HG03135 (cell line): ENCODE measurements around the gene BCAN.

Experiments used
- ATAC-seq: cut with Tn5 transposase; IDR thresholded peaks from one replicate; pipeline ENCODE4 v1.9.1; 2021; ENCODE audit warnings: mild to moderate bottlenecking, moderate library complexity; ENCODE audit not compliant: unreplicated experiment

Gene BCAN

GRCh38 chr1:156693848-156694689, 52.2 kb downstream of the BCAN start:
- no peak for ATAC-seq

DNA sequence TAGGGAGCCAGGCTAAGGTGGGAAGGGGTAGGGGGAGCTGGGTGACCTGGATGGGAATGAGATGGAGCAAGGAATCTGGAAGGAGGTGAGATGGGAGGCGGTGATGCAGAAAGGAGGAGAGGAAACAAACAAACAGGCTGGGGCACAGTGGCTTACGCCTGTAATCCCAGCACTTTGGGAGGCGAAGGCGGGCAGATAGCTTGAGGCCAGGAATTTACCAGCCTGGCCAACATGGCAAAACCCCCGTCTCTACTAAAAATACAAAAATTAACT, 52.7 kb downstream of the BCAN start:
- ATAC-seq, result no peak

DNA sequence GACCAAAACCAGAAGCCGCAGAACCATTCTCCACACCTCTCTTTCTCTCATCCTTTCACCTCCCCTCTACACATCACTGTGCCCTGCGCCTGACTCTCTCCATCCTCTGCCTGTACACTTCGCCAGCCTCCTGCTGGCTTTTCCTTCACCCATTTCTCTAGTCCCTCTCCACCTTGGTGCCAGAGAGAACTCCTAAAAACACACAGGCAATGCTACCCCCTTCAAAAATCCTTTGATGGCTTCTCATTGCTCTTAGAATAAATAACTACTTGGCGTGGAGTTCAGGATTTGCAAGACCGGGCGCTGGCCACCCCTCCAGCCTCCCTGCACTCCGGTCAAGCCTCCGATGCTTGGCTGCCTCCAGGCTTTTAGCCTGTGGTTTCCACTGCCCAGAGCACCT, 54.8 kb downstream of the BCAN start:
- no peak for ATAC-seq

GRCh38 chr1:156697481-156697880, 55.6 kb downstream of the BCAN start:
- no peak for ATAC-seq

DNA sequence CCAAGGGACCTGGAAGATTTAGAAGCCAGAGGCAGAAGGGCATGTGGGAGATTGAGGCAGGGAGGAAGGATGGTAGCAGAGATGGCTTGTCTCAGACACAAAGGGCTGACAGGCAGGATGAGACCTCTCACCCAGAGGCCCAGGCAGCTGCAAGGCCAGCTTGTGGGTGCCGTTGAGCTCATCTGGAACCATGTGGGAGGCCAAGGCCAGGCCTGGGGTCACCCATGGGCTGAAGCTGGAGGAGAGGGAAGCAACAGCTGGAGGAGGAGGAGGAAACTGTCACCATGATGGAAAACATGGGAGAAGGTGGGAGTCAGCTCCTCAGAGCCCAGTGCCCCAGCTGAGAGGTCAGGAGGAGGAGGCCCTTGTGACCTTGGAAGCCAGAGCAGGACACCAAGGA, 57.1 kb downstream of the BCAN start:
- no peak for ATAC-seq

GRCh38 chr1:156700736-156701531, 59.0 kb downstream of the BCAN start:
- no peak for ATAC-seq

DNA sequence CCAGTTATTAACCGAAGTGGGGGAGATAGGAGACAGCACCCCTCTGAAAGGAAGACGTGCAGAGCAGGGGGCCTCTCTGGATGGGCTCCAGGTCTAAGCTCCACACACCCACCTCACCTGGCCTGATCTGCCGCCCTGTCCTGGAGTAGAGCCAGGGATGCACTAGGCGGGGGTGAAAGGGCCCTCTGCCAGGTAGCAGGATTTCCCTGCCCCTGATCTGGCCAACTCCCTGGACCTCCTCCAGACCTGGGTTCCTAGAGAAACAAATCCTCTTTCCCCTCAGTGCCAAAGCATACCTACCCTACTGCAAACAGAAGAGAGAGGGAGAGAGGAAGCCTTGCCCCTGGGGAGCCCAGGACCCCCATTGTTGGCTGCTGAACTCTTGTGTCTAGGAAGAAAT, 61.4 kb downstream of the BCAN start:
- no peak for ATAC-seq

DNA sequence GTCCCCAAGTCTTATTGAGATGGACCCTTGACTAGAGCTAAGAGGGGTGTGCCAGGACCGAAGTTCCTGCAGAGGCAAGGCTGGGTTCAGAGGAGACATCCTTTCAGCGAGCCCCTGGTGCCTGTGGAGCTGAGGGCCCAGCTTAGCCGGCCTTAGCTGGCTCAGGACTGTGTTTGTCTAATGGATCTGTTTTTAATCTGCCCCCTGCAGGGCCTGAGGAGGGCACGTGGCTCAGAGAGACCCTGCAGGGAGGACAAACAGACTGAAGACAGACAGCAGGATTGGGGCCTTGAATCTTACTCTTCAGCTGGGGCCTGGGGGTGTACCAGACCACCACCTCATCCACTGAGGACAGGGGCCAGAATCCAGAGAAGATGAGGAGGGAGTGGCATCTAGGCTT, 61.8 kb downstream of the BCAN start:
- no peak for ATAC-seq

DNA sequence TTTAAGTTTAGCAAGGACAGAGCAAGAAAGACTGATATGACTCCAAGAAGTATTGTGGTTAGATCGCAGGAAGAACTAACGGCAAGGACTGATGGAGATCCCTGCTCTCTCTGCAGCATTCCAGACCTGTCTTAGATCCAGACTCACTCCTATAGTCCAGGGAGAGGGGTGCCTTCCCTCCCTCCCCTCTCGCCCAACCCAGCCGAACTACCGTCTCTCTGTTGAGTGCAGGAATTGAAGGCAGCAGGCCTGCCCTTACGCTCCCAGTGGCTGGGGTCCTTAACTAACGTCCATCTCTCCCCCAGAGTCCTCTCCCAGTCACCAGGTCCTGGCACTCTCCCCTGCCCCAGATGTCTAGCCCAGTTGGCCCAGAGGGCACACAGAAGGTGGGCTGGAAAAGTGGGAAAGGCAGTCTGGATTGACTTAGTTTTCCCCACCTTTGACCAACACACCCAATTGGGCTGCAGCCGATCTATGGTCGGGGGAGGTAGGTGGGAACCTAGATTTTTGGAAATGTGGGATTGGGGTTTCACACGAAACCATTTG, 62.3 kb downstream of the BCAN start:
- ATAC-seq, result no peak

DNA sequence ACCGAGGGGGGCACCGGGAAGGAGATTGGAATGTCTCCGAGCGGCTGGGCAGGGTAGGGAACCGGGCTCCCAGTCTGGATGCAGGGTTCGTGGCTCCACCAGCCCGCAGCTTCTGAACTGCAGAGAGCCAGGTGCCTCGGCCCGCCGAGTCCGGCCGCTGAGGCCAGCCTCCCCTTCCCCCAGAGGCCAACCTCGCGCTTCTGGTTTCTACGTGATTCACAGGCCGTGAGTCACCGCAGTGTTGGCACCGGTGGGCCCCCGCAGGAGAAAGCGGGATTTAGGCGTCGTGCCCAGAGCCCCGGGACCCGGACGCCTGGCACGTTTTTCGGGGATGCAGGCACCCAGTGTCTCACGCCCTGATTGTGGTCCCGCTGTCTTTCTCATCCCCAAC, 63.0 kb downstream of the BCAN start:
- ATAC-seq, result no peak

DNA sequence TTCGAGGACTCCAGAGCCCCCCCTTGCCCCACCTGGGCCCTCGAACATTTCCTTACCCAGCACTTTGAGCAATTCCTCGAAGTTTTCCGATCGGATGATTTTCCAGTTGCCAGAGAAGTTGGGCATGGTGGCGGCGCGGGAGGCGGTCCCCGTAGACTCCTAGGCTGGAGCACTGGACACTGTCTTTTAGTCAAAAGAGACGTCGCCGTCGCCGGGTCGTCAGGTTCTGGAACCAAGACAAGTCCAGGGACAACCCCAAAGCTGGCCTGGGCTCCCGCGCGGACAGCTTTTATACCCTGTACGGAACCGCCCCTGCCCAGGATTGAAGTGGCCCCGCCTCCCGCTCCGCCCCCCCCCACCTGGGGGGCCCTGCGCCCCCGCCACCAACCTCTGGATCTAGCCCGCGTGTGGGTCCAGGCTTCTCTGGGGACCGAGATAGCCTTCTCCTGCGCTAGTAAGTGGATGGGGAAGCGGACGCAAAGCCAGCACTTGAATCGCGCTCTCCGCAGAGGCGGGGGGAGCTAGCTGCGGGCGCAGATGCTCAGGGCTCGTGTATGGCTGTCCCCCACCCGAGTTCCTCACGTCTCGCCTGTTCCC, 63.5 kb downstream of the BCAN start, which contains the start of gene CRABP2:
CRABP2 (minus strand) TSS at position 263 of the 597 bp plus-strand sequence; CDS start at position 126, 137 bp downstream.
- ATAC-seq, result no peak

- no peak for ATAC-seq
Observed at GRCh38 chr1:156705918-156706656, 64.2 kb downstream of the BCAN start.

GRCh38 chr1:156706657-156707416, 64.9 kb downstream of the BCAN start:
- no peak for ATAC-seq

- ATAC-seq, result no peak
Observed at GRCh38 chr1:156707417-156708217, 65.7 kb downstream of the BCAN start.

DNA sequence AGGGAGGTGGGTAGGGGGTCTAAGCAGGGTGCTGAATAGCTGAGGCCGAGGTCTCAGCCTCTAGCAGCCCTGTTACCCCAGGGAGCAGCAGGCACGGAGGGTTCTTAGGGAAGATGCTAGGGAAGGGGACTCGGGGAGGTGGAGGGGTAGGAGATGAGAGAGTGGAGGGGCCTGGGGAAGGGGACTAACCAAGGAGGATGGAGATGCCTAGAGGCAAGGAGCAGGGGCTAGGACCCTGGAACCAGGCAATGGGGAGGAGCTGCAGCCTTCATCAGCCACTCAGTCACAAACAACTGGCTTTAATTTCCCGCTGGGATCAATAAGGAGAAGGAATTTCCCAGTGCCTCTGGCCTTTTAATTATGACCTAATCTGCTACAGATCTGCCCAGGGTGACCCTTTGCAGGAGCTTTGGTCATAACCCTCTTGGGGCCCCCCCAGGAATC, 66.3 kb downstream of the BCAN start:
- ATAC-seq, result no peak

- ATAC-seq, result no peak
Observed at GRCh38 chr1:156709031-156709430, 67.1 kb downstream of the BCAN start.
